ENCODE measurements around the gene ABLIM2.

ABLIM2 gene

DNA sequence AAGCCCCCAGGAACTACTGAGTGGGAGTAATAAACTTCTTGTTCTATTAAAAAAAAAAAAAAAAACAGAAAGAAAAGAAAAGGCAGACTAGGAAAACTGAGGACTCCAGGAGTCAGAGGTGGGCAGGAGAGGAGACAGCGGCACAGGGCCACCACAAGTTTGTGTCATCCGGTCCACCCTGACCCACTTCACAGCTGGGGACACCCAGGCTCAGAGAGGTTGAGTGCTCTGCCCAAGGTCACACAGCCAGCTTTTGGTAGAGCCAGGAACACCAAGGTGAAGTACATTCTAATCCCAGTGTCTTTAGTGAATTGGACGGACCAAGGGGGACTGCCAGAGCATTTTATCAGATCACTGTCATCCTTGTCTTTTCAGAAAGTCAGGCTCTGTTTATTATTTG lies 16.4 kb upstream of the ABLIM2 start:
- DNase-seq (ENCODE audit: low spot score): no peak

DNA sequence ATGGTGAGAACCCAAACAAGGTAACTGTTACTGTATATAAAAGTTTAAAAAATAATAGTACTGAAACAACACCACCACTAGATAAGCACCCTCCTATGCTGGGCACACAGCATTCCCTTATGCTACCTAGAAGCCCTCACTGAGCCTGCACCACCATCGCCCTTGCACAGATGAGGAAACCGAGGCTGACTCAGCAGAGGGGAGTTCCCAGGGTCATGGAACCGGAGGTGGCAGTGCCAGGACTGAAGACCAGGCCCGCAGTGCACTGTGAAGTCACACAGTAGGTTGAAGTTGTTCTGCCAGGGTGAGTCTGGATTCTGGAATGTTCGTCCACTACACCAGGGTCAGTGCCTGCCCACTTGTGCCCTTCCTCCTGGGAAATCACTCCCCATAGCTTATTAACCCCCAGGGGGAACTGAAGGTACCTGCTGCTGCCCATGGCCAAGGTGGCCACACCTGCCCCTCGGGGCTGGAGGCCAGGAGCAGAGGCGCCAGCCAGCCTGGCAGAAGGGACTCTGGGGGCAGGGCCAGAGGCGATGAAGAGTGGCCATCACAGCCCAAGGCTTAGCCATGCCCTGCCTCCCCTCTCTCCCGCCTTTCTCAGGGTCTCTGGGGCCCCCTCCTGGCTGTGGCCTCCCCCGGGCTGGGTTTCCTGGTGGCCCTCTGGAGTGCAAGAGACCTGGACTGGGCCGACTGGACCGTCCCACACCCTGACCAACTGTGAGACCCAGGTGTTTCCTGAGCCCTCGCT lies 15.1 kb upstream of the ABLIM2 start:
- no peak for DNase-seq (ENCODE audit: low spot score)

DNA sequence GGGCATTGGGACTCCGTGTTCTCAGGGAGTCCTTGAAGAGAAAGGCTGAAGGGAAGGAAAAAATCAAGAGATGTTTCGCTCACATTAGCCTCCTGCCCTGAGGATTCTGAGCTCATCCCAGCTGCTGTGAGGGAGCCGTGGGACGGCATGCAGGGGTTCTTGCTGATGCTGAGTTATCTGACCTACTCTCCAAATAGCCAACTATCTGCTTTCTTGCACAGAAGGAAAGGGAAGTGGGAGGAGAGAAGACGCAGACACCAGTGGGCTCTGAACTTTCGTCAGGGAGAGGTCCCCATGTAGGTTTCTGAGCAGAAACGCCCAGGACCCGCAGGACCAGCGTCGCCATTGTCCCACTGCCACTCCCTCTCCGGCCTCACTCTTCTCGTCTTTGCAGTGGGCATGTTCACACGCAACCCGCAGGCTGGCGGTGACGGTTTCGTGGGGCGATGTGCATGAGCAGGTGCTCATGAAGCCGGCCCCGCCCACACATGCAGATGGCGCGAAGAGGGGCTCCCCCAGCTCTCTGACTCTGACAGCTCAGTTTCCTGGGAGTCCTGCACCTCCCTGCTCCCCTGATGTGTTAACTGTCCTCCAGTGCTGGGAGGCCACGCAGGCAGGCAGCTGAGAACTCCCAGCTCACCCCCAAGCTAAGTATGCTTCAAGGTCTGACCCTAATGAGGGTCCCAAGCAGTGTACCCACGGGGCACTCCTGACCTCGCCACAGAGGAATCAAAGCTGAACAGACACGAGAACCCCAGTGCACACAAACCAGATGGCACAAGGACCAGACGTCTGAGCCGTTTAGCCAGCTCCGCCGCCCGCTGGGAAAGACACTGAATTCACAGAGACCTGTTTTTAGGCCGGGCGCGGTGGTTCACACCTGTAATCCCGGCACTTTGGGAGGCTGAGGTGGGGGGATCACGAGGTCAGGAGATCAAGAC lies 13.6 kb upstream of the ABLIM2 start:
- DNase-seq (ENCODE audit: low spot score): no peak

DNA sequence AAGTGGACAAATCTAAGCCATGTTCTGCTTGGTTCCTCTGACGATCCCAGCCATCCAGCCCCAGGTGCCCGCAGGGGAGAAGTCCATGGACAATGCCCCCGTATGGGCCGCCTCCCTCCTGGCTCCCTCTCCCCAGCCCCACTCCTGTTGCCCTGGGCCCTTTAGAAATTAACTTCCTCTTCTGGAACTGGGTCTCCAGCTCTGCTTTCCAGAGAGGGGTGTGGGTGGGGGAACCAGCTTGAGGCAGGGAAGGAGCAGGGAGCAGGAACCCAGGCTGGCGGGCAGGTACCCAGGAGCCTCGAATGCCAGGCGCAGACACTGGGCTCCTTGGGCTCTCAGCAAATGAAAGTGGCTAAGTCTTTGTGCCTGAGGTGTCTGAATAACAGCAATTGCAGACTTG lies 12.7 kb upstream of the ABLIM2 start:
- DNase-seq (ENCODE audit: low spot score): no peak

DNA sequence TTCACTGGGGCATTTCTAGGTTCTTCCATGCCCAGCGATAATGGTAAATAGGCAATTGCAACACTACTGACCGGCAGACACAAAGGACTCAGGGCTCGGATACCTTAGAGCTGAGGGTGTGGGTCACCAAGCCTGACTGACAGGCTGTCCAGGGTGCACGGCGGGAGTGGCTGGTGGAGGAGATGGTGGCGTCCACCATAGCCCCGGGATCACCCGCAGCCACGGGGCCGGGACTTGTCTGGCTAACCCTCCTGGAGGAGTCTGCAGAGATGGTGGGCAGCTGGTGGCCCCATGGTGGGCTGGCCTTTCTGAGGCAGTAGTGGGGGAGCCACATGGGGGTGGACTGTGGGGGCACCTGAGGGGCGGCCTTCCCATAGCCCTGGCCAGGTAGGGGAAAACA lies 11.7 kb upstream of the ABLIM2 start:
- no peak for DNase-seq (ENCODE audit: low spot score)

DNA sequence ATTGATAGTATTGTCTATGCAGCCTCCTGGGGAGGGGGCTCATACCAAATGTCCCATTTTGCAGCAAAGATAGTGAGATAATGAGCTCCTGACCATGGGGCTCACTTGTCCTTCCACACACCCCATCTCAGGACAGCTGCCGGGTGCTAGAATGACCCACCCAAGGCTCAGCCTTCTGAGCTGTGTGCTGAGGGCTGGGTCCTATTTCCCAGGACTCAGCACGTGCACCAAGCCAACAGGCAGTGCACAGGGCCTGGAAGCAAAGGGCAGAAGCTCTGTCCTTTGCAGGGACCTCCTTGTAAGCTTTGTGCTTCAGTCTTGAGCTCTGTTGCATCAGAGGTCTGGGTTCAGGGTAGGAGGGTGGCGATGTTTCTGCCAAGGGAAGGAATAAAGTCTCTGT lies 11.2 kb upstream of the ABLIM2 start:
- DNase-seq (ENCODE audit: low spot score): no peak

DNA sequence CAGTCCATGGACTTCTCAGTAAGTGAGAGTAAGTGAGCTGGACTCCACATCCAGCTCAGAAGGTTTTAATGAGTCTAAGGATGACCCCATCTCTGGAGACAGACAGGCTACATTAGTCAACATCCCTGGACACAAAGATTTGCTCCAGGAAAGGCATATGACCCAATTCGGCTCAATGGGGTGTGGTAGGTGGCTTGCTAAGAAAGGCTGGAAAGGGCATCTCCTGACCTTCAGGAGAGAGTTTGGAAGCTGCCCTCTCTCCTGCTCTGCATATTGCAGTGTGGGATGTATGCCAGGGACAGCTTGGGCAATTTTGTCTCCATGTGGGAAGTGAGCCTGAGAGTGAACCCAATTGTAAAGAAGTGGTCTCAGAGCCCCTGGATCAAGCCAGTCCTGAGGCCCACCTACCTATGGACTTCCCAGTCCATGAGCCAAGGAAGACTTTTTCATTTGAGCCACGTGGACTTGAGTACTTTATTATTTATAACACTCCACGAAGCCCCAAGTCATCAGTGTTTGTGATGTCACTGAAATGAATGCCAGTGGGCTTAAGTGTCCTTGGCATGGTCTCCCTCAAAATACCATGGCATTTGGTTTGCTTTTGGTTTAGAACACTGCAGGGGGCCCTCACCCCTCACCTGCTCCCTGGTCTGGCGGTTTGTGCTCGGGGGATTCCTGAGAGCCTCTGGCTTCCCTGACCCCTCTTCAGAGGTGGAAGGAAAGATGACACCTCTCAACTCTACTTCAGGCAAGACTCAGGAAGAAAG lies 10.4 kb upstream of the ABLIM2 start:
- no peak for DNase-seq (ENCODE audit: low spot score)

DNA sequence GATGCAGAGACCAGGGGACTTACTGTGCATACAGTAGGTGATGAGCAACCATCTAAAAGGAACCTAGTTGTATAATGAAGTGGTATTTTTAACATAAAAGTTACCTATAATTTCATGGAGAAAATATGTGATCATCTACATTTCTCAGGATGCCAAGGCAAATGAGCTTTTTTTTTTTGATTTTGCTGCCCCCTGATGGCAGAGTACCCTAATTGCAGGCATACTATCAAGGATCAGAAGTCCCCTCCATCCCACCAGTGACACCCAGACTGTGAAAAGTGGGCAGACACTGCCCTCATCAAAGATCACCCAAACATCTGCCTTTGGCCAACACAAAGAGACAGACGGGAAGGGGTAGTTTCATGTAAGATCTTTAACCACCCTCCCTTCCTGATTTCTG lies 9.6 kb upstream of the ABLIM2 start:
- no peak for DNase-seq (ENCODE audit: low spot score)

DNA sequence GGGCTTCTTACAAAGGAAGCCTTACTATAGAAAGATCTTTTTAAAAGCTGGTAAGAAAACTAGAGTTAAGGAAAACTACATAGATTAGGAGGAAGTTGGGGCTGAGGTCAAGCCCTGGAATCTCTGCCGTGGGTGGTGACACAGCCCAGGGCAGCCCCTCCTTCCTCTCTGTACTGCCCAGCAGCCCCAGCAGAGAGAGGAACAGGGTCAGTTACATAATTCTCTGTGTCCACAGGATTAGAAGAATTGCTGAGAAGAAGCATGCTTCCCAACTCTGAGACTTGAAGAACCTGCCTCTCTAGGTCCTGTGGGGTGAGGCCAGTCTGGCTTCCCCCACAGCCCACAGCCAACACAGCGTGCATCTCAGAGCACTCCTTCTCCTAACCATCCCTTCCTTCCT lies 9.2 kb upstream of the ABLIM2 start:
- DNase-seq (ENCODE audit: low spot score): no peak

DNA sequence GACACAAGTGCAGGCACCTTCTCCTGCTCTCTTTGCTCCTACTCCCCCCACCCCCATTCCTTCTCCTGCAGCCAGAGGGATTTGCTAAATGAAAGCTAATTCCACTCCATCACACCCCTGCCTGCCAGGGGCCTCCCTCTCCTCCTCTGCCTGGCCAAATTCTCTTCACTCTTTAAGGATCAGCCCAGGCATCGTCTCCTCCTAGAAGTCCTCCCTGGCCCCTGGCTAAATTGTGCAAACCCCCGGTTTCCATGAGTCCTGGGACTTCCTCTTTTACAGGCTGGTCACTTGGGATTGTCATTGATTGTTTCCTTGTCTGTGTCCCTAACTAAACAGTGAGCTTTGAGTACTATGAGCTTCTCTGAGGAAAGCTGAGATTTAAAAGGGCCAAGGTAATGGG lies 8.7 kb upstream of the ABLIM2 start:
- no peak for DNase-seq (ENCODE audit: low spot score)

DNA sequence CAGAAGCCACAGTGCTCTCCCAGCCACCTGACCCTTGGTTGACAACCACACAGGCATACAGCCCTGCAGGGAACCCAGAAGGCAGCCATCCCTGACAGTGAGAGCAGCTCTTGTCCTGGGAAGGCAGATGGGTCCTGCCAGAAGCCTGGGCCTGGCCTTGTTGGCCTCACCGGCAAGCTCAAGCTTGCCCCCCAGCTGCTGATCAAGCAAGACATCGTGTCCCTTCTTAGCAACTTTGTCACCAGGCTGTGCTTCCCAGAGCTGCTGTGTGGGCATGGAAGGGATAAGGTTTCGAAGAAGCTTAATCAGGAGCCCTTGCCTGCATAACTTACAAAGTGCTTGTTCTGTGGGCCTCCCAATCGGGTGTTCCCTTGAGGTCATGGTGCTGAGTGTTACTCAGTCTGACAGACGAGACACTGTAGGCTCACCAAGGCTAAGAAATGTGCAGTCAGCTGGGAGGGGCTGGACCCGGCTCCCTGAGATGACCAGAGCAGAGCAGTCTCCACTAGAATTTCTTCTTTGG lies 6.8 kb upstream of the ABLIM2 start:
- DNase-seq (ENCODE audit: low spot score): no peak

DNA sequence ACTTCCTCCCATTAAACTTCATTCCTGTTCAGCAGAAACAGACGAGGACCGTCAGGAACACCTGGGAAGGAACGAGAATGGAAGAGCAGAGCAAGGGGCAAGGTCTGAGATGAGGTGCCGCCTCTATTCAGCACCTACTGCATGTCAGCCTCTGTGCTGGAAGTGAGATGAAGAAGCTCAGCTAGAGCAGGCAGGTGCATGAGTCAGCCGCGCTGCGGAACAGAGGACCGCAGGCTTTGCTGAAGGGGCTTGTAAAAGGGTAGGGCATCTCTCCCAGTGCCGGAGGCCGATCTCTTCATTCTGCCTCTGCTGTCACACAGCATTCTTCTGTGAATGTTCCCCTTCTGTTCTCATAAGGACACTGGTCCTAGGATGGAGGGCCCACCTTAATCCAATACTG lies 6.1 kb upstream of the ABLIM2 start:
- no peak for DNase-seq (ENCODE audit: low spot score)

DNA sequence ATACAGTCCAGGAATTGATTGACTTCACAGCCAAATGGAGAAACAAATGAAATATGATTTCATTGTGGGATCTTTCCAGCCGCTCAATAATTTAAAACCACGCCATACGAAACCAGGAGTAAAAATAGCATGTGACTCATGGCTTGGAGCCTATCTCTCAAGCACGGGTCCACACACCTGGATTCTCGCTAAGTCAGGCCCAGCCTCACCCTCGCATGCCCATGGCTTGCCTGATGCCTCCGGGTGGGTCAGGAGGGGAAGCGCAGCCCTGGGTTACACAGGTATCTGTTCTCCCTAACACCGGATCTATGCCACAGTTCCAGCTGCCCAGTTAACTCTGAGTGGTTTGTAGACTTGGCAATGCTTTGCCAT lies 5.6 kb upstream of the ABLIM2 start:
- no peak for DNase-seq (ENCODE audit: low spot score)

DNA sequence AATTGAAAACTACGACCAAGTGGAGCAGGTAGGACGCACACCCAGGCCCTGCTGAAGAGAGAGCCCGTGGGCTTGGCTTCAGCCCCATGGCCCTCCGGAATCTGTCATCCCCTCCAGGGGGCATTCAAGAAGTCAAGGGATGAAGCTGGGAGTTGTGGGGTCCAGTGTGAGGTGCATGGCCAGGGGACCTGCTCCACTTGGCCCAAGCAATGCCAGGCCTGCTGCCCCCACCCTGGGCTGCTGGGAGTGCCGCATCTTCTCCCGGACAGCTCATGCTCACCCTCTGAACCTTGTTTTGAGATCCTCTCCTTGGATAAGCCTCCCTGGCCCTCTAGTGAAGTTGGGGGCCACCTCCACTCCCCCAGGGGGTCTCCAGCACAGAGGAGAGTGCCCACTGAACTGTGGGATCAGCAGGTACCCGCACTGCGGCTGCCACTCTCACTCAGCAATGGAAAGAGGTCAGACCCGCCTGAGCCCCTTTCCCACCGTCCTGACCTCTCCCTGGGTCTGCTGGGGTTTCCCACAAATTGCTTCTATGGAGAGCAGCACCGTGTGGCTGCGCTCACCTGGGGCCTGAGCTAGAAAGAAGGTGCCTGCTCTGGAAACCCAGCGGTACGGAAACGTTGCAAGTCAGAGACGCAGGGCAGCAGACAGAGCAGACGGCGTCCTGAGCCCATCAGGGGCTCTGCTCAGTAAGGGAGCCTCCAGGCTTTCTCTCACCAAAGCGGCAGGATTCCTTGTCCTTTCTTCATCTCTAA lies 5.0 kb upstream of the ABLIM2 start:
- DNase-seq (ENCODE audit: low spot score): no peak

DNA sequence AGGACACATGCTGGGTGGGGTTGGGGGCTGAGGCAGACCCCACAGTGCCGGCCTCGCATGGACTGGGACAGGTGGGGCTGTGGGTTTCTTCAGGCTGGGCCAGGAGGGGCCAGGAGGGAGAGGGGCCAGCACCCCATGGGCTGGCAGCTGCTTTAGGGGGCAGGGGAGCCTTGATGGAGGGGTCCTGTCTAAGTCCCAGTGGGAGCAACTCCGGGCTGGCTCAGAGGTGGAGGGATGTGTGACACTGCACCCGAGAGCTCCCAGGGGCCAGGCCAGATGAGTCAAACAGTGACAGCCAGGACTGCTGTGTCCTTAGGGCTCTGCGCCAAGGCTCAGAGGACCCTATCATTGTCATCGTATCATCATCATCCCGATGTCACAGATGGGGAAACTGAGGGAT lies 4.4 kb upstream of the ABLIM2 start:
- no peak for DNase-seq (ENCODE audit: low spot score)

DNA sequence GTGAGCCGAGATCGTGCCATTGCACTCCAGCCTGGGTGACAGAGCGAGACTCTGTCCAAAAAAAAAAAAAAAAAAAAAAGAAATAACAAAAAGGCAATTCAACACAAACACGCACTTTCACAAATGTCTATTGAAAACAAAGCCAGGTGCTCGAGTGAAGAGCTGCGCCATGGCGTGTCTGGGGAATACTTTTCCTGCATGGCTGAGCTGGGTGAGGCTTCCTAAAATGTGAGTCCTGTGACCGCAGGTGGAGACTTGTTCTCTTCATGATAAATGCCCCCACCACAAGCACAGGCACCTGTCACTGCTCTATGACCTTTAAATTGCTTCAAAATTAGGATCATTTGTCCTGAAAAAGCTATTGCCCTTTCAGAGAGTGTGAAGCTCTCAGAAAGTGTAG lies 4.0 kb upstream of the ABLIM2 start:
- no peak for DNase-seq (ENCODE audit: low spot score)

DNA sequence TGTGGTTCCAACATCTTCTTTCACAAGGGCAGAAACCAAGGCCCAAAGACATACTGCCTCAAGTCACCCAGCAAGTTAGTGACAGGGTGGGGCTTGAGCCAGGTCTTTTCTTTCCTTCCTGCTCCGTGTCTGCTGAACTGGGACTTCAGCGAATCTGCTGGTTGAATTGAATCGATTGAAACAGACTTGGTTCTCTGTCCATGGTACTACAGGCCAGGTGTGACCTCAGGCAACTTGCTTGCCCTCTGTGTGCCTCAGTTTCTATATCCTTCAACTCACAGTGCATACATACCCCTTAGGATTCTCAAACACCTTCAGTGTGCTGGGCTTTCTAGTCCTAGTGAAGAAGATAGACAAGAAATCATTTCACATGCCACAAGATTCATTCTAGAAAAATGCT lies 2.0 kb upstream of the ABLIM2 start:
- no peak for DNase-seq (ENCODE audit: low spot score)

DNA sequence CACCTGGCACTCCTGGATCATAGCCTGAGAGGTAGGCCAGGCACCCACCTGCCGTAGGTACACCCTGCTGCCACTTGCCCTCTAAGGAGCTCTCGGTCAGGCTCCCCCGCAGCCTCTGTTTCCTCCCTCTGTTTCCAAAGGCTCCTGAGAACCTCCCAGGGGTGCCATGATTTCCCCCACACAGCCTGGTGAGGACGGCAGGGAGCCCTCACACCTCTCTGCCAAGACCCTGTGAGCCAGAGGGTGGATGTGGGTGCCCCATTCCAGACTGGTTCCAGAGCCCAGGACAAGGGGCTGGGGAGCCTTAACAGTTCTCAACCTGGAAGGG lies 1.6 kb upstream of the ABLIM2 start:
- DNase-seq (ENCODE audit: low spot score): no peak

DNA sequence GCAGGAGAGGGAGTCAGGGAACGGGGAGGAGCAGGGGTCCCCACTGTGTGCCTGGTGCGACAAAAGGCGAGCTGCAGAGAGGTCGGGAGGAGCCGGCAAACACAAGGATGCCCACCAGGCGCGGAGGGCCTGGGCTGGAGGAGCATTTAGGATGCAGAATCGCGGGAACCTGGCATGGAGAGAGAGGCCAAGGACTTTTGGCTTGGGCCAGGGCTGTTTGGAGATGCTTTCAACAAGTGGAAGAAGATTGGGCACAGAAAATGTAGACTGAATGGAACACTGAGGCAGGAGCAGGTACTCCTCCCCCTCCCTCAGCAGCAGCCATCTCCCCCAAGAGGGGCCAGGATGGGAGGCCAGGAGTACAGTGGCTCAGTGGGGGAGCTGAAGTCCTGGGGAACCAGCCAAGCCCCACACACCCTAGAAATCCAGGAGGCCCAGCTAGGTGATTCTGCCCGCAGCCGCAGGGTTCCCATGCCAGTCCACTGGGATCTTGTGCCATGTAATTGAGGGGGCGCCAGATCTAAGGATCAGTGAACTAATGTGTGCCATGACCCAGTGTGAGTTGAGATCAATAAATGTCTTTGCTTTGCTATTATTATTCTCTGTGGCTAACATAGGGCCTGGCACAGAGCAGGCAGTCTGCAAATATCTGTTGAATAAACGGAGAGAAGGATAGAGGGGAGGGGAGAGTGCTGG lies 1.1 kb upstream of the ABLIM2 start:
- DNase-seq (ENCODE audit: low spot score): no peak

DNA sequence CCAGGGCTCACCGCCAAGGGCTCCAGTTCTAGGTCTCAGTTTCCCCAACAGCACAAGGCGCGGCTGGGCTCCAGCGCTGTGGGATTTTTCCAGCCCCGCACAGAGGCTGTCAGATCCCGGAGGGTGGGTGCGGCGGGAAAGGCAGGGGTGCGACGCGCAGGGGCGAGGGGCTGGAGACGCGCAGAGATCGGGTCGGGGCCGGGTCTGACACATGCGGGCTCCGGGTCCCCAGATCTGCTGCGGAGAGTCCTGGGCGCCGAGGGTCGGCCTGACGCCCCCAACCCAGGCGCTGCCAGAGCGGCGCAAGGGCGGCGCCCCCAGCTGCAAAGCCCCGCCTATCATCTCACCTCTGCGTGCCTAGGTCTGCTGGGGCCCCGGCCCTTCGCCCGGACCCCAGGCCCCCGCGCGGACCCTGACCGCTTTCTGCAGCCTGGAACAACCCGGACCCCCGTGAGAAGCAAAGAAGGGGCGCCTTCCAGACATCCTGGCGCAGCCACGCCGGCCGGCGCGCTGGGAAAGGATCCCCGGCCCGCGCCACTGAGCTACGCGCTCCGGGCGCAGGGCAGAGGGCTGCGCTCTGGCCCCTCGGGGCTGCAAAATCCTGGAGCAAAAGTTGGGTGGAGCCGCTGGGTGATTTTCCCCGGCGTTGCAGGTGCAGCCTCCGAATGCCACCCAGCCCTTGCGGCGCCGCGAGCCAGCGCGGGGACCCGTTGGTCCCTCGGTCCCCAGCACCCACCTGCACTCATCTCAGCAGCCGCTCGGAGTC lies 486 bp downstream of the ABLIM2 start:
- no peak for DNase-seq (ENCODE audit: low spot score)

DNA sequence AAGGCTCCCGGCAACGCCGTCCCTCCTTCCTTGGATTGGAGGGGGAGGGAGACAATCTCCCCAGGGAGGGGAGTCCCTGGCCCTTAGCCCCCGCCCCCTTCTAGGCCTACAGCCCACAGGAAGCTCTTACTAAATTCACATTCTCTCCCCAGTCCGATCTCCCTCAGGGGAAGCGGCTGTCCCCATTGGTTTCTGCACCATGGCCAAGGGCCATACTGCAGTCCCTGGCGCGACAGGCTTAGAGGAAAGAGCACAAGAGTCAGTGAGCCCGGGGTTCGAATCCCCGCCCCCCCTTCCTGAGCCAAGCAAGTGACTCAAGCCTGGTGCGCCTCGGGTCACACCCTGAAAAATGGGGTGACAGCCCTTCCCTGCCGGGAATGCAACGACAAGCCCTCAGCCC lies 1.1 kb downstream of the ABLIM2 start:
- DNase-seq (ENCODE audit: low spot score): no peak

Data from ecto neural progenitor cell (in vitro differentiated cells).